GM19455 (cell line): ENCODE results near the gene GPR3.

Experiments used
- ATAC-seq: cut with Tn5 transposase; IDR thresholded peaks from one replicate; pipeline ENCODE4 v1.9.1; 2021; ENCODE audit not compliant: unreplicated experiment

The GPR3 gene

GRCh38 chr1:27392096-27392777 is at the start of gene GPR3:
Gene GPR3, plus strand, starts transcription at chr1:27392622. Its CDS starts 1,177 bp downstream, at chr1:27393799.
- peak; percentile 68 for ATAC-seq

- ATAC-seq = no peak
Measured at GRCh38 chr1:27342778-27343638, 49.4 kb upstream of the GPR3 start.

GRCh38 chr1:27343639-27344025 is 48.8 kb upstream of the GPR3 start:
- no peak for ATAC-seq

- no peak for ATAC-seq
Measured at GRCh38 chr1:27345272-27345671, 47.1 kb upstream of the GPR3 start.

GRCh38 chr1:27346357-27346756 is 46.1 kb upstream of the GPR3 start:
- no peak for ATAC-seq

GRCh38 chr1:27346991-27347624 is 45.3 kb upstream of the GPR3 start:
- ATAC-seq = no peak

- no peak for ATAC-seq
Measured at GRCh38 chr1:27348861-27349783, 43.3 kb upstream of the GPR3 start.

GRCh38 chr1:27349784-27350662 is 42.4 kb upstream of the GPR3 start:
- no peak for ATAC-seq

- no peak for ATAC-seq
Measured at GRCh38 chr1:27350663-27351540, 41.5 kb upstream of the GPR3 start.

- ATAC-seq = no peak
Measured at GRCh38 chr1:27351541-27352107, 40.8 kb upstream of the GPR3 start.

GRCh38 chr1:27353166-27353565 is 39.3 kb upstream of the GPR3 start:
- no peak for ATAC-seq

- no peak for ATAC-seq
Measured at GRCh38 chr1:27353629-27354028, 38.8 kb upstream of the GPR3 start.

GRCh38 chr1:27355683-27356082 is 36.7 kb upstream of the GPR3 start:
- ATAC-seq = no peak

- no peak for ATAC-seq
Measured at GRCh38 chr1:27356277-27356618, 36.2 kb upstream of the GPR3 start.

- peak; percentile 42 for ATAC-seq
Measured at GRCh38 chr1:27356619-27357280, 35.7 kb upstream of the GPR3 start.

GRCh38 chr1:27357281-27358037 is 35.0 kb upstream of the GPR3 start:
- ATAC-seq = peak; percentile 45
